ENCODE data around the gene MAST2.

The MAST2 gene

DNA sequence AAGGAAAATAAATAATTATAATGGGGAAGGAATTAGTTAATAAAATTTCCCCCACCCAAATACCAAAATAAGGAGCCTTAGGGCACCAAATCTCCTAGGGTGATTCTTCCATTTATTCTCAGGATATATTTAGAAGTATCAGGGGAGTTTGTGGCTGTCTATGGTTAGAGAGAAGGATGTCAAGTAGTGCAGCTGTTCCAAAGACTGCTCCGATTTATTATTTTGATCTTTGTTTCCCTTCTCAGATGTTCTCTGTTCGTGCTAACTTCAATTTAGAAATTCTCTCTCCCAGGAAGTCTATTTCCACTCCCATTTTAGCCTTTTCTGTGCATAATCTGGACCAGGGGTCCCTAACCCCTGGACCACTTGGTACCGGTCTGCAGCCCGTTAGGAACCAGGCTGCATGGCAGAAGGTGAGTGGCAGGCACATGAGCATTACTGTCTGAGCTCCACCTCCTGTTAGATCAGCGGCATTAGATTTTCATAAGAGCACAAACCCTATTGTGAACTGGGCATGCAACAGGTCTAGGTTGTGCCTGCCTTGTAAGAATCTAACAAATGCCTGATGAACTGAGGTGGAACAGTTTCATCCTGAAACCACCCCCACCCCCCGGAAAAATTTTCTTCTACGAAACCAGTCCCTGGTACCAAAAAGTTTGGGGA lies 9.3 kb upstream of the MAST2 start:
- H3K79me2 ChIP-seq (ENCODE audit: low read length): no peaks in the 10 kb centered on the region
- H3F3A ChIP-seq (ENCODE audit: insufficient read depth, low read length): no peaks in the 10 kb centered on the region
- no peak overlapping the region for H3K4me2 ChIP-seq (ENCODE audit: low read depth, low read length)
- H3K27me3 ChIP-seq (replicated peaks; ENCODE audit: insufficient read depth, low read length): no peaks in the 10 kb centered on the region
- H4K20me1 ChIP-seq (ENCODE audit: insufficient read depth, low read length): no peaks in the 10 kb centered on the region
- H3K9ac ChIP-seq (ENCODE audit: low read length): no peak overlapping the region
- DNase-seq: no peak
- H3K27ac ChIP-seq (ENCODE audit: low read length): no peak overlapping the region
- no peaks in the 10 kb centered on the region for H3K9me3 ChIP-seq (replicated peaks; ENCODE audit: insufficient read depth, low read length)
- 0 out of 2 replicates have a peak overlapping the region, but pooled peaks have one; percentile 9 for H2AFZ ChIP-seq (ENCODE audit: low read length)
- H3K36me3 ChIP-seq (replicated peaks; ENCODE audit: insufficient read depth, low read length): no peaks in the 10 kb centered on the region
- H3K4me3 ChIP-seq (ENCODE audit: low read length): no peak overlapping the region
- H3K4me1 ChIP-seq (ENCODE audit: low read length): no peaks in the 10 kb centered on the region
- no peak for TF ChIP-seq EZH2 (optimal IDR thresholded peaks at IDR 0.05; ENCODE audit: low read depth, low read length)
- TF ChIP-seq, protein P1, sequence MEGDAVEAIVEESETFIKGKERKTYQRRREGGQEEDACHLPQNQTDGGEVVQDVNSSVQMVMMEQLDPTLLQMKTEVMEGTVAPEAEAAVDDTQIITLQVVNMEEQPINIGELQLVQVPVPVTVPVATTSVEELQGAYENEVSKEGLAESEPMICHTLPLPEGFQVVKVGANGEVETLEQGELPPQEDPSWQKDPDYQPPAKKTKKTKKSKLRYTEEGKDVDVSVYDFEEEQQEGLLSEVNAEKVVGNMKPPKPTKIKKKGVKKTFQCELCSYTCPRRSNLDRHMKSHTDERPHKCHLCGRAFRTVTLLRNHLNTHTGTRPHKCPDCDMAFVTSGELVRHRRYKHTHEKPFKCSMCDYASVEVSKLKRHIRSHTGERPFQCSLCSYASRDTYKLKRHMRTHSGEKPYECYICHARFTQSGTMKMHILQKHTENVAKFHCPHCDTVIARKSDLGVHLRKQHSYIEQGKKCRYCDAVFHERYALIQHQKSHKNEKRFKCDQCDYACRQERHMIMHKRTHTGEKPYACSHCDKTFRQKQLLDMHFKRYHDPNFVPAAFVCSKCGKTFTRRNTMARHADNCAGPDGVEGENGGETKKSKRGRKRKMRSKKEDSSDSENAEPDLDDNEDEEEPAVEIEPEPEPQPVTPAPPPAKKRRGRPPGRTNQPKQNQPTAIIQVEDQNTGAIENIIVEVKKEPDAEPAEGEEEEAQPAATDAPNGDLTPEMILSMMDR (IDR thresholded peaks at IDR 0.05; ENCODE audit: low read length): 0 out of 2 replicates have a peak, but pooled peaks have one; percentile 1
- no peaks in the 10 kb centered on the region for H3K9me2 ChIP-seq (replicated peaks; ENCODE audit: insufficient read depth, low read length)

DNA sequence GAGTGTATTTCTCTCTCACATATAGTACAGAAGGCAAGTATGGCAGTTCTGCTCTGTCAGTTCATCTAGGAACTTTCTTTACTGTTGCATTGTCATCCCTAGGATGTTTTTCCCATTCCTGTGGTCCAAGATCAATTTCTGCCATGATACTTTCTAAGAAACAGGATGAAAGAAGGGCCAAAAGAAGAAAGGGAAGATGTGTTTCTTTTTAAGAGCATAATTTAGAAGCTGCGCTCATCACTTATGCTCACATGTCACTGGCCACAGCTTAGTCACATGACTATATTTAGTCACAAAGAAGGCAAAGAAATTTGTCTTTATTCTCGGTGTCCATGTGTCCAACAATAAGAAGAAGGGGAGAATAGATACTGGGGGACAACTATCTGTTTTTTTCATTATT lies 7.0 kb upstream of the MAST2 start:
- Histone ChIP-seq H3K4me1 (ENCODE audit: low read length) (no peaks in the 10 kb centered on the region), H3K9me3 (replicated peaks; ENCODE audit: insufficient read depth, low read length) (no peaks in the 10 kb centered on the region), H3K4me3 (ENCODE audit: low read length) (no peak overlapping the region), H3K9me2 (replicated peaks; ENCODE audit: insufficient read depth, low read length) (no peaks in the 10 kb centered on the region), H3K36me3 (replicated peaks; ENCODE audit: insufficient read depth, low read length) (no peaks in the 10 kb centered on the region), H3K27me3 (replicated peaks; ENCODE audit: insufficient read depth, low read length) (no peaks in the 10 kb centered on the region), H3K79me2 (ENCODE audit: low read length) (no peaks in the 10 kb centered on the region), H3K4me2 (ENCODE audit: low read depth, low read length) (no peak overlapping the region), H3K9ac (ENCODE audit: low read length) (no peak overlapping the region), H4K20me1 (ENCODE audit: insufficient read depth, low read length) (no peaks in the 10 kb centered on the region), H3K27ac (ENCODE audit: low read length) (no peak overlapping the region), H3F3A (ENCODE audit: insufficient read depth, low read length) (no peaks in the 10 kb centered on the region), H2AFZ (ENCODE audit: low read length) (no peak overlapping the region)
- TF ChIP-seq EZH2phosphoT487 (IDR thresholded peaks at IDR 0.05; ENCODE audit: low read length): no peak
- no peak for TF ChIP-seq EZH2 (optimal IDR thresholded peaks at IDR 0.05; ENCODE audit: low read depth, low read length)
- TF ChIP-seq, protein P1 (IDR thresholded peaks at IDR 0.05; ENCODE audit: low read length): no peak
- DNase-seq: no peak

DNA sequence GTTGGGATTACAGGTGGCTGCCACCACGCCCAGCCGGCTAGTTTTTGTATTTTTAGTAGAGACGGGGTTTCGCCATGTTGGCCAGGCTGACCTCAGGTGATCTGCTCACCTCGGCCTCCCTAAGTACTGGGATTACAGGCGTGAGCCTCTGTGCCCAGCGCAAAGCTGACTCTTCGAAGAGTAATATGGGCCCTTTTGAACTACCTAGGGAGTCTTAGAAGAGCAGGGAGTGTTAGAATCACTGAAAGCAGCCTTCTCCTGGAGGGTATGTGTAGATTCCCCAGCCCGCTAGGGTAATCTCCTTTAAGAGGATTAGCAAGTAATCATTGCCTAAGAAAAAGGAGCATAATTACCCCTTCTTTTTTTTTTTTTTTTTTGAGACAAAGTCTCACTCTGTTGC lies 6.5 kb upstream of the MAST2 start:
- Histone ChIP-seq H3K79me2 (ENCODE audit: low read length) (no peaks in the 10 kb centered on the region), H3K9me3 (replicated peaks; ENCODE audit: insufficient read depth, low read length) (no peaks in the 10 kb centered on the region), H3K27ac (ENCODE audit: low read length) (no peak overlapping the region), H3K4me3 (ENCODE audit: low read length) (no peak overlapping the region), H4K20me1 (ENCODE audit: insufficient read depth, low read length) (no peaks in the 10 kb centered on the region), H3K9me2 (replicated peaks; ENCODE audit: insufficient read depth, low read length) (no peaks in the 10 kb centered on the region), H3K9ac (ENCODE audit: low read length) (no peak overlapping the region), H3K4me2 (ENCODE audit: low read depth, low read length) (no peak overlapping the region), H3K36me3 (replicated peaks; ENCODE audit: insufficient read depth, low read length) (no peaks in the 10 kb centered on the region), H3K4me1 (ENCODE audit: low read length) (no peaks in the 10 kb centered on the region), H2AFZ (ENCODE audit: low read length) (no peak overlapping the region), H3K27me3 (replicated peaks; ENCODE audit: insufficient read depth, low read length) (no peaks in the 10 kb centered on the region), H3F3A (ENCODE audit: insufficient read depth, low read length) (no peaks in the 10 kb centered on the region)
- TF ChIP-seq EZH2 (optimal IDR thresholded peaks at IDR 0.05; ENCODE audit: low read depth, low read length): no peak
- TF ChIP-seq, protein P1 (IDR thresholded peaks at IDR 0.05; ENCODE audit: low read length): no peak
- no peak for TF ChIP-seq EZH2phosphoT487 (IDR thresholded peaks at IDR 0.05; ENCODE audit: low read length)
- no peak for DNase-seq
